ENCODE measurements around the gene C20orf144. TPM values are rescaled to one million over a fixed set of nuclear protein-coding genes. Genes with fewer than 3 reads are reported as not detected.

The C20orf144 gene
- total RNA-seq, 1 donor, result under 0.01 TPM

DNA sequence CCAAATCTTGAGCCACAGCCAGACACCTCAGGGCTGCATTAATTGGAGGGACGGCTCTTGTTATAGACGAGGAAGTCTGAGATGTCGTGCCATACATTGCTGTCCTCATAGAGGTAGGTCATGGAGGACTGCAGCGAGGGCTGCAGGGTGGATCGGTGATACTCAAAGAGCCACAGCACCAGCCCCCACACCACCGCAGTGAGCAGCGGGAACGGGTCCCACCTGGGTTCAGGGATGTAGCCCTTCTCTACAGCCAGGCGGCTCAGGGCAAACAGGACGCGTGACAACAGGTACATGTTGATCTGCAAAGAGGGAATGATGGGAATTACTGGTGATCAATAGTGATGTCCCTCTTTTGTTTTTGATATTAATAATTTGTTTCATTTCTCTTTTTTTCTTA lies 45.5 kb downstream of the C20orf144 start:
- H3K4me3 ChIP-seq (ENCODE audit: low read depth, low read length), result no peak overlapping the region
- DNase-seq (ENCODE audit: low read depth), result no peak
- no peak for TF ChIP-seq CTCF (IDR thresholded peaks at IDR 0.05; ENCODE audit: insufficient read depth, low read depth, low read length)

- no peak for DNase-seq (ENCODE audit: low read depth)
- no peak for TF ChIP-seq CTCF (IDR thresholded peaks at IDR 0.05; ENCODE audit: insufficient read depth, low read depth, low read length)
- H3K4me3 ChIP-seq (ENCODE audit: low read depth, low read length), result no peak overlapping the region
Measured at GRCh38 chr20:33709398-33709797, 47.3 kb downstream of the C20orf144 start.

- DNase-seq (ENCODE audit: low read depth), result no peak
- H3K4me3 ChIP-seq (ENCODE audit: low read depth, low read length), result no peak overlapping the region
- TF ChIP-seq CTCF (IDR thresholded peaks at IDR 0.05; ENCODE audit: insufficient read depth, low read depth, low read length), result no peak
Measured at GRCh38 chr20:33709905-33710541, 47.9 kb downstream of the C20orf144 start.

- no peak for TF ChIP-seq CTCF (IDR thresholded peaks at IDR 0.05; ENCODE audit: insufficient read depth, low read depth, low read length)
- DNase-seq (ENCODE audit: low read depth), result no peak
- H3K4me3 ChIP-seq (ENCODE audit: low read depth, low read length), result no peak overlapping the region
Measured at GRCh38 chr20:33710681-33711445, 48.7 kb downstream of the C20orf144 start.

- TF ChIP-seq CTCF (IDR thresholded peaks at IDR 0.05; ENCODE audit: insufficient read depth, low read depth, low read length), result no peak
- DNase-seq (ENCODE audit: low read depth), result no peak
- no peak overlapping the region for H3K4me3 ChIP-seq (ENCODE audit: low read depth, low read length)
Measured at GRCh38 chr20:33711446-33711738, 49.3 kb downstream of the C20orf144 start.

Other genes with a start within 250 kb of the C20orf144 start
- gene SNTA1, start 218.6 kb upstream of the C20orf144 start, total RNA-seq, result 6.0 and 20.3 TPM in 2 replicates
- 4.8 and 5.6 TPM in 2 replicates for gene CBFA2T2, start 172.2 kb upstream of the C20orf144 start, total RNA-seq
- 1.7 and 2.6 TPM in 2 replicates for gene ACTL10, start 4.6 kb downstream of the C20orf144 start, total RNA-seq
- 22.0 and 23.8 TPM in 2 replicates for gene NECAB3, start 12.1 kb downstream of the C20orf144 start, total RNA-seq
- gene E2F1, start 24.1 kb downstream of the C20orf144 start, total RNA-seq, result 7.1 and 7.3 TPM in 2 replicates
- gene PXMP4, start 58.0 kb downstream of the C20orf144 start, total RNA-seq, result 3.9 and 5.2 TPM in 2 replicates
- 0.64 and 1.3 TPM in 2 replicates for gene ZNF341, start 69.7 kb downstream of the C20orf144 start, total RNA-seq
- gene CHMP4B, start 149.0 kb downstream of the C20orf144 start, total RNA-seq, result 28.3 and 32.0 TPM in 2 replicates